ENCODE results near the gene RPP21.

RPP21 gene

DNA sequence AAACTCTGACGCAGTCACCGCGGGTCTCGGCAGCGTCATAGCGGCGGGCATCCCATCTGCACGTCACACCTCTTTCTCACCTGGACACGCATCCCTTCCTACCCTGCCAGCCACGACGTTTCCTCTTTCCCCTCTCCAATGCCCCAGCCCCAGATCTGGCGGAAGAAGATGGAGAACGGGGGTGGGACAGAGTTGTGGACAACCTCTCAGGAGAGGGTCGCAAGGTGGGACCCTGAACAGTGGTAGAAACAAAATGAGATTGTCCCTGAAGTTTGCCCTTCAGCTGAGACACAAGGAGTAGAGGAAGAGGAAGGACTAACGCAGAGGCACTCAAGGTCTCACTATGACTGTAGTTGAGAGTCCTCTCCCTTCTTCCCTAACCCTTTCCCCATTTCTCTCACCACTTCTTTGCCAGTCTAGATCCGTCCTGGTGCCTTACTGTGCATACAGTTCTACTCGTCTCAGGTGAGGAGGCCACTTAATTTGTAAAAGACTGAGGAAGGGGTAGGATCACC lies 17.7 kb upstream of the RPP21 start:
- POLR2A ChIA-PET (ENCODE audit: low non-redundant PET): interaction anchor here (0.6 kb wide), 1 partner anchor 286 kb away, joined by 3 read pairs; no protein-coding TSS in a partner anchor
- no peak for DNase-seq (ENCODE audit: low spot score)
- CTCF ChIA-PET: interaction anchor here (0.8 kb wide), 1 partner anchor 108 kb away, joined by 3 read pairs; no protein-coding TSS in a partner anchor
- no peak for TF ChIP-seq CTCF (conservative IDR thresholded peaks at IDR 0.05; ENCODE audit: low read depth)
- H3K27ac ChIP-seq: peak overlapping the region; percentile 94

DNA sequence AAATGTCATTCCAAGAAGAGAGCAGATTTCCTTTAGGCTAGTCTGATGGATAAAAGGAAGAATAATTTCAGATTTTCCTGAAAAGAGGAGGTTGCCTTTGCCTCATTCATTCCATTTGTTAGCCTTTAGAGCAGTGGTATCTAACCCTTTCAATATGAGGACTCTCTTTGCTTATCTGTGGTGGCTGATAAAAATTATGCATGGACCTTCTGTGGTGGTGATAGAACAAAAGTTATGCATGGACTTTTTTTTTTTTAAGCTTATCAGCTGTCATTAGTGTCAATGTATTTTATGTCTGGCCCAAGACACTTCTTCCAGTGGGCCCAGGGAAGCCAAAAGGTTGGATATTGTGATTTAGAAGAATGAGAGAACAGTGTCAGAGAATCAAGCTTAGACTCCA lies 16.6 kb upstream of the RPP21 start:
- POLR2A ChIA-PET (ENCODE audit: low non-redundant PET): no interaction called here

DNA sequence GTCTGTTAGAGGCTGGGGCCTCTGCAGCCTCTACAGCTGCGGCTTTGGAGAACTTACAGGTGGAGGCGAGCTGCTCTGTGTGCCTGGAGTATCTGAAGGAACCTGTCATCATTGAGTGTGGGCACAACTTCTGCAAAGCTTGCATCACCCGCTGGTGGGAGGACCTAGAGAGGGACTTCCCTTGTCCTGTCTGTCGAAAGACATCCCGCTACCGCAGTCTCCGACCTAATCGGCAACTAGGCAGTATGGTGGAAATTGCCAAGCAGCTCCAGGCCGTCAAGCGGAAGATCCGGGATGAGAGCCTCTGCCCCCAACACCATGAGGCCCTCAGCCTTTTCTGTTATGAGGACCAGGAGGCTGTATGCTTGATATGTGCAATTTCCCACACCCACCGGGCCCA lies 15.6 kb upstream of the RPP21 start:
- CTCF ChIA-PET: no interaction called here
- no peak for DNase-seq (ENCODE audit: low spot score)
- POLR2A ChIA-PET (ENCODE audit: low non-redundant PET): interaction anchor here (0.7 kb wide), 1 partner anchor 9 kb away, joined by 4 read pairs; no protein-coding TSS in a partner anchor
- TF ChIP-seq CTCF (conservative IDR thresholded peaks at IDR 0.05; ENCODE audit: low read depth): no peak
- no peak overlapping the region for H3K27ac ChIP-seq

More for the DNA sequence above, 16.6 kb upstream of the RPP21 start:
- CTCF ChIA-PET: no interaction called here
- no peak for DNase-seq (ENCODE audit: low spot score)
- TF ChIP-seq CTCF (conservative IDR thresholded peaks at IDR 0.05; ENCODE audit: low read depth): no peak
- H3K27ac ChIP-seq: no peak overlapping the region

DNA sequence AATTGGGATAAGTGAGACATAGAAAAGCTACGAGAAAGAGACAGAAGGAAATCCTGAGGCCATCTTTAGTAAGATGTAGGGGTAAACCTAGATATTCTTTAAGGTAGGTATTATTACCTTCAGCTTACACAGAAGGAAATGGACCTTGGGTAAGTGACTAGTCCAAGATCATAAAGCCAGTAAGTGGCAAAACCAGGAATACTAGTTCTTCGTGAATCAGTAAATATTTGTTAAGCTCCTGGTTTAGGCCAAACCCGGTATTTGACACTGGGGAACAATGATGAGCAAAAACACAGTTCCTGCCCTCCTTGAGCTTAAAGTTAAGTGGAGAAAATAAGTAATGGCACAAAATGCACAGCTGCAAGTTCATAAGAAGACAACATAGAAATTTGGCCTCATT lies 13.0 kb upstream of the RPP21 start:
- POLR2A ChIA-PET (ENCODE audit: low non-redundant PET): no interaction called here
- no peak overlapping the region for H3K27ac ChIP-seq
- DNase-seq (ENCODE audit: low spot score): no peak
- CTCF ChIA-PET: interaction anchor here (0.6 to 1.4 kb wide), 2 partner anchors 113 to 150 kb away, joined by 3 read pairs; no protein-coding TSS in a partner anchor
- TF ChIP-seq CTCF (conservative IDR thresholded peaks at IDR 0.05; ENCODE audit: low read depth): no peak

DNA sequence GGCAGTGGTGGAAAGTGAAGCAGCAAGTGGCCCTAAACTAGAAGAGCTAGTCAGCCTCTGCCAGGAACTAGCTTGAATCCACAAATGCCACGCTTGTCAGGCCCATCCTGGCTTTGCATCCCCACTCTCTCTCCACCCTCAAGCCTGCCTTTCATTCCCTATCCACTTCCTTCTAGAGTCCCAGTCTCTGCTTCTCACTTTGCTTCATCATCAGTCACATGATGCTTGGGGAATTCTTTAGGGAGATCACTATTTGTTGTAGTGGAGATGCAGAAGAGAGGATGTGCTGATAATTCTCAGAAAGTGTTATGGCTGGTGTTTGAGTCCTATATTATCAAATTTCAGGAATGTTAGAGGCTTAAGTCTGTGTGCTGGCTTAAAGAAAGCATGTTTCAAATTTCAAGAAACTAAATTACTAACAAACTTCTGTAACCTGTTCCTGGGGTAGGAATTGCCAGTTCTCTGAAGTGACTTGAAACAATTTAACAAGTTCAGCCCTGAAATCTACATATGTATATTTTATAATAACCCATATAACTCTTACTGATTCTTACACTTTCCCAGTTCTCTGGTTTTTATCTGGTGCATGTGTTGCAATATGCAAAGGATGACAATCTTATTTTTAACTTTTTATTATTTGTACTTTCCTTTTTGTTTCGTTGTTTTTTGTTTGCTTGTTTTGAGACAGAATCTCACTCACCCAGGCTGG lies 10.7 kb upstream of the RPP21 start:
- DNase-seq (ENCODE audit: low spot score): no peak
- POLR2A ChIA-PET (ENCODE audit: low non-redundant PET): no interaction called here

DNA sequence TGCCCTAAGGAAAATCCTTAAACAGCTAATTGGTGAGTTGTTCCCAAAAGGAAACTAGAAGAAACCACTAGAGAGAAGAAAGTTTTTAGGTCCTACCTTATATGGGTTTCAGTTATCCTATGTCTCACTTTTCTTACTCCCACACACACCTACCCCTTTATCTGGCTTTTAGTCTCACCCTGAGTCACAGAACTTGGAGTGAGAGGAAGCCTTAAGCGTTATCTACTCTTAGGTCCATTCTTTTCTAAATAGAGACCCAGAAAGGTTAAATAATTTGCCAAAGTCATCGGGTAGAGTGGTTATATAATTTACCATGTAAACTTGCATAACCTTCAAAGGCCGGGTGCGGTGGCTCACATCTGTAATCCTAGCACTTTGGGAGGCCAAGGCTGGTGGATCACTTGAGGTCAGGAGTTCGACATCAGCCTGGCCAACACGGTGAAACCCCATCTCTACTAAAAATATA lies 4.3 kb upstream of the RPP21 start:
- H3K27ac ChIP-seq: no peak overlapping the region
- DNase-seq (ENCODE audit: low spot score): no peak
- CTCF ChIA-PET: interaction anchor here (0.7 kb wide), 1 partner anchor 955 kb away, joined by 4 read pairs; no protein-coding TSS in a partner anchor
- POLR2A ChIA-PET (ENCODE audit: low non-redundant PET): no interaction called here
- TF ChIP-seq CTCF (conservative IDR thresholded peaks at IDR 0.05; ENCODE audit: low read depth): no peak

More for the DNA sequence above, 10.7 kb upstream of the RPP21 start:
- no peak for TF ChIP-seq CTCF (conservative IDR thresholded peaks at IDR 0.05; ENCODE audit: low read depth)
- H3K27ac ChIP-seq: no peak overlapping the region
- CTCF ChIA-PET: interaction anchor here (1.0 kb wide), 1 partner anchor 115 kb away, joined by 5 read pairs; no protein-coding TSS in a partner anchor
